HG03196 (cell line): Measurements from ENCODE around the gene MYH11.
"Not testable (repeated sequence)": the region's sequence is repeated elsewhere in the genome, so short reads cannot be mapped to it uniquely, and the experiment has no call there.

ENCODE experiments used
- ATAC-seq: cut with Tn5 transposase; IDR thresholded peaks from one replicate; pipeline ENCODE4 v1.9.1; 2021; ENCODE audit not compliant: unreplicated experiment

Gene MYH11

DNA sequence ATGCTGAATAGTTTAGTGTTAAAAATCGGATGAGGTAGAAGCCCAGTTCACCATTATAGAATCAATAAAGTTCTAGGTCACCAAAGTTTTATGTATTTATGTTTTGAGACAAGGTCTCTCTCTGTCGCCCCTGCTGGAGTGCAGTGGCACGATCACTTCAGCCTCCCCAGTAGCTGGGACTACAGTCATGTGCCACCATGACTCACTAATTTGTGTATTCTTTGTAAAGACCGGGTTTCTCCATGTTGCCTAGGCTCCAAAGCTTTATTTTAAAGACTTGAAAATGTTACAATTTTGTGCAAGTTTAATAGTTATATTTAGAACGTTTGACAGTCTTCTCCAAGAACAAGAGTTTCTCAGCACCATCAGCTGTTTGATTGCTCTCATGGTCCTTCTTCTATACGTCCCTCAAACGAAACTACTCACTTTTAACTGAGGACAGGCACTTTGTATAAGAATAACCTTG is 174.7 kb downstream of the MYH11 start:
- ATAC-seq: no peak

DNA sequence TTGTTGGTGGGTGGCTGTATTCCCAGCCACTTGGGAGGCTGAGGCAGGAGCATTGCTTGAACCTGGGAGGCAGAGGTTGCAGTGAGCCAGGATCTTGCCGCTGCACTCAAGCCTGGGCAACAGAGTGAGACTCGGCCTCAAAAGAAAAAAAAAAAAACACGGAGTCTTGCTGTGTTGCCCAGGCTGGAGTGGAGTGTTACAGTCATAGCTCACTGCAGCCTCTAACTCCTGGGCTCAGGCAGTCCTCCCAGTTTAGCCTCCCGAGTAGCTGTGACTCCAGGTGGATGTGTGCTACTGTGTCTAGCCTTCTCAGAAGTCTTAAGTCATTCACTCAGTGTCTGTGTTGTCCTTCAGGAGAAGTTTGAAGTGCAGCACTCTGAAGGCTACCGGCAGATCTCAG is 179.4 kb downstream of the MYH11 start:
- no peak for ATAC-seq

DNA sequence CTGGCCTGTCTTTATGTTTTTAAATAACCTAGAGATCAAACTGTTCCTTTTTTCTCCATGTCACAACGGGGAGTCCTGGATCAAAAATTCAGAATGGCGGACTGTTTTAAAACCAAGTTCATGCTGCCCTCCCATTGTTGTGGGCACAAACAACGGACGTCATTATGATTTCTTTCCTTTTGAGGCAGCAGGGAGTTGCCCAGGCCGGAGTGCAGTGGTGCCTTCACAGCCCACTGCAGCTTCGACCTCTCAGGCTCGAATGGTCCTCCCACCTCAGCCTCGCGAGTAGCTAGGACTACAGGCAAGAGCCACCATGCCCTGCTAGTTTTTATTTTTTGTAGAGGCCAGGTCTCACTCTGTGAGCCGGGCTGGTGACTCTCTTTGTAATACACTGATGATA is 180.3 kb downstream of the MYH11 start:
- no peak for ATAC-seq

DNA sequence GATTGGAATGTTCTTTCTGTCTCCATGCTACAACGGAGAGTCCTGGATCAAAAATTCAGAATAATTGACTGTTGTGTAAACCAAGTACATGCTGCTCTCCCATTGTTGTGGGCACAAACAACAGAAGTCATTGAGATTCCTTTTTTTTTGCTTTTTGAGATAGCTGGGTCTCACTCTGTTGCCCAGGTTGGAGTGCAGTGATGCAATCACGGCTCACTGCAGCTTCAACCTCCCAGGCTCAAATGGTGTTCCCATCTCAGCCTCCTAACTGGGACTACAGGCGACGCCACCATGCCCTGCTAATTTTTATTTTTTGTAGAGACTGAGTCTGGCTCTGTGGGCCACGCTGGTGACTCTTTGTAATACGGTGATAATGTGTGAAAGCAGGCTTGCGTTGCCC is 182.3 kb downstream of the MYH11 start:
- ATAC-seq: no peak

DNA sequence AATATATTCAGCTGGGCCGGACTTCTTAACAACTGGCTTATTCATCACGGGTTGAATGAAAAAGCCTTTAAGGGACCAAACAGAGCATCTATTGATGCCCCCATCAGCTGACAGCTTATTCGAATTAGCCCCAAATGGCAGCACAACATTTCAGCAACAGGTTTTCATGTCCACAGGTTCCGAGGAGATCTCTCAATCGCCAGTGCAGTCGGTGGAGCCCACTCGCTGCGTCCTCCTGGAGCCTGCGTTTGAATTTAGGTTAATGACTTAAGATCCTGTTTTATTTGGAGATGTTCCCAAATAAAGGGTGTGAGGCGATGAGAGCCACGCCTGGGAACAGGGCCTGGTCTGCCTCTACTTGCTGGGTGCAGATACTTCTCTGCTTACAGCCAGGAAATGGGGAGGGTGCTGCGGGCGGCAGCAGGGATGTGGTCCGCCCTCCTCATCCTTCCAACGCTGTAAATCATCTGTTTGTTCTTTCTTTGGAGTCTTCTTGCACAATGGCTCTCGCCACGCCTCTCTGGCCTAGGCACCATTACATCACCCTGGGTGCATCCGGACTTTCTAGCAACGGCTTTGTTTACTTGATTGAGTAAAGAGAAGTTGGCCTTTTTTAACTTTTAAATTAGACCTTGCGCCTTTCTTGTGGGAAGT is 184.2 kb downstream of the MYH11 start:
- ATAC-seq: no peak

DNA sequence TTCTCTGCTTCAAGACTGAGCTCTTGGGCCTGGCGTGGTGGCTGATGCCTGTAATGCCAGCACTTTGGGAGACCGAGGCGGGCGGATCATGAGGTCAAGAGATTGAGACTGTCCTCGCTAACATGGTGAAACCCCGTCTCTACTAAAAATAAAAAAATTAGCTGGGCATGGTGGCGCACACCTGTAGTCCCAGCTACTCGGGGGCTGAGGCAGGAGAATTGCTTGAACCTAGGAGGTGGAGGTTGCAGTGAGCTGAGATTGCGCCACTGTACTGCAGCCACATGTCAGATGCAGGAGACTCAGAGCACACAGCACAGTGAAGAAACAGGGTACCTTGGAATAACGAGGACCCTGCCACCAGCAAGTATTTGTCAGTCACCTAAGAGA is 184.7 kb downstream of the MYH11 start:
- not testable (repeated sequence) for ATAC-seq

DNA sequence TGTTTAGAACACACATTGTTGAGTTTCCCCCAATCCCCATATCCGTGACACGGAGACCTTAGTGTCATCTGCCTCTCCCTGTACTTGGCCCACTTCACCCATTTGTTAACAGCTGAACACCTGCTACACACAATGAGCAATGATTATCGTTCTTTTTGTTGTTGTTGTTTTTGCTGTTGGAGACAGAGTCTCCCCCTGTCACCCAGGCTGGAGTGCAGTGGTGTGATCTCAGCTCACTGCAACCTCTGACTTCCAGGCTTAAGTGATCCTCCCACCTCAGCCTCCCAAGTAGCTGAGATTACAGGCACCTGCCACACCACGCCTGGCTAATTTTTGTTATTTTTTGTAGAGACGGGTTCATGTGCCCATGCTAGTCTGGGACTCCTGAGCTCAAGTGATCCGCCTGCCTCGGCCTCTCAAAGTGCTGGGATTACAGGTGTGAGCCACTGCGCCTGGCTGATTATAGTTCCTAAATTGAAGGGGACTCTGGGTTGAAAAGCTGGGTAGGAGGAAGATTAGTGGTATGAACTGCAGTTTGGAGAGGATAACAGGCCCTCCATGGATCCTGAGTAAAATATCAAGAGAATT is 185.2 kb downstream of the MYH11 start:
- ATAC-seq: no peak

DNA sequence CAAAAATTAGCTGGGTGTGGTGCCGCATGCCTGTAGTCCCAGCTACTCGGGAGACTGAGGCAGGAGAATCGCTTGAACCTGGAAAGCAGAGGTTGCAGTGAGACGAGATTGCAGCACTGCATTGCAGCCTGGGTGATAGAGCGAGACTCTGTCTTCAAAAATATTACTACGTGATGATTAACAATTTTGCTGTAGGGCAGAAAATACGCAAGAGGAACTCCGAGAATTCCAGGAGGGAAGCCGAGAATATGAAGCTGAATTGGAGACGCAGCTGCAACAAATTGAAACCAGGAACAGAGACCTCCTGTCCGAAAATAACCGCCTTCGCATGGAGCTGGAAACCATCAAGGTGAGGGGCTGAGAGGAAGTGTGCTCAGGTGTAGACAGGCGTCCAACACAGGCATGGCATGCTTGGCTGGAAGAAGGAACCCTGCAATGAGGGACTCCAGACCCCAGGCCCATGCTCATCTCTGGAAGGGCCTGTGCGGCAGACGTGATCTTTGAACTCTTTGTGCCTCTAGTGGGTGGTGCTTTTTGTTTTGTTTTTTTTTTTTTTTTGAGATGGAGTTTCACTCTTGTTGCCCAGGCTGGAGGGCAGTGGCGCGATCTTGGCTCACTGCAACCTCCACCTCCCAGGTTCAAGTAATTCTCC is 189.6 kb downstream of the MYH11 start:
- no peak for ATAC-seq

DNA sequence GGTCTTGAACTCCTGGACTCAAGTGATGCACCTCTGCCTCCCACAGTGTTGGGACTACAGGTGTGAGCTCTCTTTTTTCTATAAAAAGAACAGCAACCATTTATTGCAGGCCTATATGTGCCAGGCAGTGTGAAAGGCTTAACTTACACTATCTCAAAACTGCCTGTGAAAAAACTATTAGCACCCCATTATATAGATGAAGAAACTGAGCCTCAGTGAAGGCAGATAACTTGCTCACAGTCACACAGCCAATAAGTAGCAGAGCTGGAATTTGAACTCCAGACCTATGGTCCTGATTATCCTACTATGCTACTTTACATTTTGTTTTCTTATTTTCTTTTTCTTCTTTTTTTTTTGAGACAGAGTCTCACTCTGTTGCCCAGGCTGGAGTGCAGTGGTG is 191.7 kb downstream of the MYH11 start:
- ATAC-seq: no peak

DNA sequence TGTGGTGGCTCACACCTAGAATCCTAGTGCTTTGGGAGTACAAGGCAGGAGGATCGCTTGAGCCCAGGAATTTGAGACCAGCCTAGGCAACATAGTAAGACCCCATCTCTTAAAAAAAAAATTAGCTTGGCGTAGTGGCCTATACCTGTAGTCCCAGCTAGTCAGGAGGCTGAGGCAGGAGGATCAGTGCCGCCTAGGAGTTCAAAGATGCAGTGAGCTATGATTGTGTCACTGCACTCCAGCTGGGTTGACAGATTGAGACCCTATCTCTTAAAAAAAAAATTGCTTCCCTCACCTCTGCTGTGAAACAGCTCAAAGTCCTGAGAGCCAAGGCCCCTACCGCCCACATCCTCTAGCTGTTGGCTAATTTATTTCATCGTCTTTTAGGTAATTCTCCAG is 196.6 kb downstream of the MYH11 start:
- no peak for ATAC-seq

DNA sequence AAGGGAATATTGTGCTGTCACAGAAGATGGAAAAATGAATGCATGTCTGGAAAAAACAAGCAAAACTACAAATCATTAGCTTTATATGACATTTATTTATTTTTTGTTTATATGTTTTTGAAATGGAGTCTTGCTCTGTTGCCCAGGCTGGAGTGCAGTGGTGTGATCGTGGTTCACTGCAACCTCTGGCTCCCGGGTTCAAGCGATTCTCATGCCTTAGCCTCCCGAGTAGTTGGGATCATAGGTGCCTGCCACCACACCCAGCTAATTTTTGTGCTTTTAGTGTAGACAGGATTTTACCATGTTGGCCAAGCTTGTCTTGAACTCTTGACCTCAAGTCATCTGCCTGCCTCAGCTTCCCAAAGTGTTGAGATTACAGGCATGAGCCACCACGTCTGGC is 198.3 kb downstream of the MYH11 start:
- ATAC-seq: no peak

DNA sequence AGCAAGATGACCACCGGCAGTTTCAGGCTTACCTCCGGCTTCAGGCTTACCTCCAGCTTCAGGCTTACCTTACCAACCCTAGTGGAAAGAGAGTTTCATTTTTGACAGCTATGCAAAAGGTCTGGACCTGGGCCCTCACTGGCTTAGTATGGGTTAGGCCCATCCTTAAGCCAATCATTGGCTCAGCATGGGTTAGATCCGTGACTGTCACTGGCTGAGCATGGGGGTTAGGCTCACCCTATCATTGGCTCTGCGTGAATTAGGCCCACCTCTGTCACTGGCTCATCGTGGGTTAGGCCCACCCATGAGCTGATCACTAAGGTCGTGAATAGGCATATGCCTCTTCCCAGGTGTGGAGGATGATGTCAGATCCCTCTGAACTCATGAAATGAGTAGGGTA is 198.7 kb downstream of the MYH11 start:
- ATAC-seq: no peak

DNA sequence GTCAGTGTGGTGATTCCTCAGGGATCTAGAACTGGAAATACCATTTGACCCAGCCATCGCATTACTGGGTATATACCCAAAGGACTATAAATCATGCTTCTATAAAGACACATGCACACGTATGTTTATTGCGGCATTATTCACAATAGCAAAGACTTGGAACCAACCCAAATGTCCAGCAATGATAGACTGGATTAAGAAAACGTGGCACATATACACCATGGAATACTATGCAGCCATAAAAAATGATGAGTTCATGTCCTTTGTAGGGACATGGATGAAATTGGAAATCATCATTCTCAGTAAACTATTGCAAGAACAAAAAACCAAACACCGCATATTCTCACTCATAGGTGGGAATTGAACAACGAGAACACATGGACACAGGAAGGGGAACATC is 201.3 kb downstream of the MYH11 start:
- not testable (repeated sequence) for ATAC-seq

DNA sequence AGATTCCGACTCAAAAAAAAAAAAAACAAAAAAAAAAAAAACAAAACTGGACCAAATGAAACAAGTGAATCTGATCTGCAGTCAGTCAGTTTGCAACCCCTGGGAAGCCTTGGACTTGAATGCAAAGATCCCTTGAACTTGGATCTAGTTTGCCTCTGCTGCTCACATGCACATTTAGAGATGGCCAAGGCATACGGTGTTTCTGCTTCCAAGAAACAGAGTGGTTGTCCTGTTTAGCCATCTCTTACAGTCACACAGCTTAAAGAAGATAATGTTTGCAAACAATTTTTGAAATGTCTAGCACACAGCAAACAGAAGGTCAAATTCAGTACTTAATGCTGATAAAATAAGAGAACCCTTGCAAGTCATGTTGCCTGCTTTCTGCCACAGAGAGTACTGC is 202.2 kb downstream of the MYH11 start:
- no peak for ATAC-seq

DNA sequence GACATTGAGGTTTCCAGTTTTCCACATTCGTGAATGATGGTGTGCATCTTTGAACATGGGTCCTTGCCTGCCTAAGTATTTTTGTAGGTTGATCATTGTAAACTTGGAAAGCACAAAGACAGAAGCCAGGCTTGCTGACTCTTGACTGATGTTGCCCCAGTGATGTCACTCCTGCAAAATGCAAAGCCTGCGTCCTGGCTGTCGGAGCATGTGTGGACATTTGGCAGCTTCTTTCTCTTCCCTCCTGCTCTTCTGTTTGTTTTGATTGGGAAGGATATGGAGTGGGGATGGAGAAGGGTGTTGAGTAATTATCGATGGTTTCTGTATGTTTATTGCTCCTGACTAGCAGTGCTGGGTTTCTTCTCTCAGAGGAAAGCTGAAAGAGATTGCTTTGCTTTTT is 203.6 kb downstream of the MYH11 start:
- no peak for ATAC-seq
